Nephron (organoid): ENCODE results near the gene OSBPL7.

Source experiments
- H3K27ac Mint-ChIP-seq, 3 experiments: 2 replicates each; pipeline ENCODE4 v1.8.0; 2020; ENCODE audit warnings: mixed read lengths in 3 of 3, mild to moderate bottlenecking in 2 of 3, moderate library complexity in 1 of 3
- H3K27me3 Mint-ChIP-seq: 2 replicates; pipeline ENCODE4 v1.8.0; 2021; ENCODE audit warnings: low read depth, mild to moderate bottlenecking, moderate library complexity, mixed read lengths
- H3K36me3 Mint-ChIP-seq: 2 replicates; pipeline ENCODE4 v1.8.0; 2020; ENCODE audit warnings: low read depth, mixed read lengths
- H3K4me1 Mint-ChIP-seq: 2 replicates; pipeline ENCODE4 v1.8.0; 2020; ENCODE audit warnings: mixed read lengths
- H3K4me3 Mint-ChIP-seq, 3 experiments: 2 replicates each; pipeline ENCODE4 v1.8.0; 2020; ENCODE audit warnings: mild to moderate bottlenecking in 3 of 3, mixed read lengths in 3 of 3, moderate library complexity in 2 of 3
- H3K9me3 Mint-ChIP-seq: 2 replicates; pipeline ENCODE4 v1.8.0; 2020; ENCODE audit warnings: mixed read lengths
- TF ChIP-seq, protein P1 (sequence below), 3 experiments: fragments of 200-600 bp; sonication (generic); IDR thresholded peaks; one replicate each; pipeline ENCODE4 v1.5.0; 2021; ENCODE audit warnings: antibody characterized with exemption in 3 of 3; ENCODE audit not compliant: unreplicated experiment in 3 of 3

Gene OSBPL7

DNA sequence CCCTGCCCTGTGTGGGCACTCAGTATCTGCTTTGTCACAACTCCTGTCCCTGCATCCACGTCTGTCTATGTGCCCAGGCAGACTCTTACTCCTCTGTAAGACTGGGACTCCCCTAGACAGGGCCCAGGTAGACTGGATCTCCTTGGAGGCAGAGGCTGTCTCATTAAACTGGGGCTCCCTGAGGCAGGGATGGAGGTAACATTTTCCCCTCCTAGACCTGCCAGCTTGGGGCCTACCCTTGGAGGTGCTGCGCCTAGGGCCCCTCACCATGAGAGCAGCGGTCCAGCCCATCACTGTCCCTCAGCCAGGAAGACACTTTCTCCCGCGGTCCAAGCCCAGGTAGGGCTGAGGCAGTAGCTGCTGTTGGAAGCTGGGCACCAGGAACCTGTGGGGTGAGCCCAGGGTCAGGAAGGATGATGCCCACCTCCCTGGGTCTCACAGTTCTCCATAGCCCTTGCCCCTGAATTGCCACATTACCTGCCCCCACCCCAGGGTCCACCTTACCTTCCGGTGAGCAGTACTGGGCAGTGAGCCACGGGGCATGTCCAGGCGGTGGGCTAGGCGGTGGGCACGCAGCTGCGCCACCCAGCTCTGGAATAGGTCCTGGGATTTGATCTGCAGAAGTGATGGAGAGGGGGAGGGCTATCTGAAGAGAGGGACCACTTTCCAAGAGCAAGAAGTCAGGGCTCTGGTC, 3.4 kb downstream of the OSBPL7 start:
- Mint-ChIP-seq H3K36me3 (peaks cover 8% of the 10 kb centered on the region), H3K4me3 (no peak overlapping the region), H3K27me3 (no peaks in the 10 kb centered on the region), H3K27ac (no peak overlapping the region), H3K4me1 (peaks cover 22% of the 10 kb centered on the region), H3K9me3 (no peaks in the 10 kb centered on the region)
- TF ChIP-seq, protein P1, sequence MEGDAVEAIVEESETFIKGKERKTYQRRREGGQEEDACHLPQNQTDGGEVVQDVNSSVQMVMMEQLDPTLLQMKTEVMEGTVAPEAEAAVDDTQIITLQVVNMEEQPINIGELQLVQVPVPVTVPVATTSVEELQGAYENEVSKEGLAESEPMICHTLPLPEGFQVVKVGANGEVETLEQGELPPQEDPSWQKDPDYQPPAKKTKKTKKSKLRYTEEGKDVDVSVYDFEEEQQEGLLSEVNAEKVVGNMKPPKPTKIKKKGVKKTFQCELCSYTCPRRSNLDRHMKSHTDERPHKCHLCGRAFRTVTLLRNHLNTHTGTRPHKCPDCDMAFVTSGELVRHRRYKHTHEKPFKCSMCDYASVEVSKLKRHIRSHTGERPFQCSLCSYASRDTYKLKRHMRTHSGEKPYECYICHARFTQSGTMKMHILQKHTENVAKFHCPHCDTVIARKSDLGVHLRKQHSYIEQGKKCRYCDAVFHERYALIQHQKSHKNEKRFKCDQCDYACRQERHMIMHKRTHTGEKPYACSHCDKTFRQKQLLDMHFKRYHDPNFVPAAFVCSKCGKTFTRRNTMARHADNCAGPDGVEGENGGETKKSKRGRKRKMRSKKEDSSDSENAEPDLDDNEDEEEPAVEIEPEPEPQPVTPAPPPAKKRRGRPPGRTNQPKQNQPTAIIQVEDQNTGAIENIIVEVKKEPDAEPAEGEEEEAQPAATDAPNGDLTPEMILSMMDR (IDR thresholded peaks at IDR 0.05; ENCODE audit: unreplicated experiment in 3 of 3) = no peak

DNA sequence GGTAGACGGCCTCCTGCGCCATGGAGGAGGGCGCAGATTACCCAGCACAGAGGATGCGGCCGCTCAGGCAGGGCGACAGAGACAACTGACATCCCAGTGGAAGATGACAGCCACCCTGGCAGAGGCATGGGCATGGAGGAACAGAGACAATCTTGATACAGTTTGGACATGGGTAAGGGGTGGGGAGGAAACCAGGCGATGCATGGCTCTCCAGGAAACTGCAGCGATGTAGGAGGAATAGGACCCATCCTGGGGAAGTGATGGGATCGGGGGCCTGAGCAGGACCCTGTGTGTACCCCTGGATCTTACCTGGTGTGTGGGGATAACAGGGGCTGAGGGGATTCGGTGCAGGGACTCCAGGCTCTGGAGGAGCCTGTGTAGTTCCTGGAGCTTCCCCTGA, 4.6 kb downstream of the OSBPL7 start:
- H3K36me3 Mint-ChIP-seq = peaks cover 16% of the 10 kb centered on the region
- no peaks in the 10 kb centered on the region for H3K27me3 Mint-ChIP-seq
- H3K4me3 Mint-ChIP-seq = peak overlapping the region in 1 of 3 experiments; percentile 15
- peaks cover 15% of the 10 kb centered on the region for H3K4me1 Mint-ChIP-seq
- H3K27ac Mint-ChIP-seq = no peak overlapping the region
- H3K9me3 Mint-ChIP-seq = no peaks in the 10 kb centered on the region
- TF ChIP-seq, protein P1 (IDR thresholded peaks at IDR 0.05; ENCODE audit: unreplicated experiment in 3 of 3) = no peak

DNA sequence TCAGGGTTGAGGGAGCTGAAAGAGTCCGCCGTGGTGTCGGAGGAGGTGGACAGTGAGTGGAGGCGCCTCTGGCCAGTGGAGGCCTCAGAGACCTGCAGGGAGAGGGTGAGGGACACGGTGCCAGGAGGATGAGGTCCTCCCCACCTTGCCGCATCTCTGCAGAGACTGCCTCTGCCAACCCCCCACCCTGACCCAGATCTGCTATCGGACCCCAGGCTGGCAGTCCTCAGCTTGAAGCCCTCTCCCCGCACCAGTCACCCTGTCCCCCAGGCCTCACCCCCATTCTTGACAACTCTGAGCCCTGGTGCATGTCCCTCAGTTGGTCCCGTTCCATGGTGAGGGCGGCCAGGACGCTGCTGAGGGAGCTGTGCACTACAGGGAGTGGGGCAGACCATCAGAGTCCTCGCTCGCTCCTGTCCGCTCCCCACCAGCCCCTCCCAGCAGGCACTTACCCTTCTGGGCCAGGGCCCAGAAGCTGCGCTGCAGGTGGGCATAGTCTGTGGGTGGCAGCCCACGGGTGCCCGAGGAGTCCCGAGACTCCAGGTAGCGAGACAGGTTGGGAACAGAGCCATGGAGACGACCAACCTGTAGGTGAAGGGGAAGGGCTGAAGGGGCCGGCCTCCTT, 5.4 kb downstream of the OSBPL7 start:
- H3K36me3 Mint-ChIP-seq = peaks cover 23% of the 10 kb centered on the region
- no peak overlapping the region for H3K4me3 Mint-ChIP-seq

DNA sequence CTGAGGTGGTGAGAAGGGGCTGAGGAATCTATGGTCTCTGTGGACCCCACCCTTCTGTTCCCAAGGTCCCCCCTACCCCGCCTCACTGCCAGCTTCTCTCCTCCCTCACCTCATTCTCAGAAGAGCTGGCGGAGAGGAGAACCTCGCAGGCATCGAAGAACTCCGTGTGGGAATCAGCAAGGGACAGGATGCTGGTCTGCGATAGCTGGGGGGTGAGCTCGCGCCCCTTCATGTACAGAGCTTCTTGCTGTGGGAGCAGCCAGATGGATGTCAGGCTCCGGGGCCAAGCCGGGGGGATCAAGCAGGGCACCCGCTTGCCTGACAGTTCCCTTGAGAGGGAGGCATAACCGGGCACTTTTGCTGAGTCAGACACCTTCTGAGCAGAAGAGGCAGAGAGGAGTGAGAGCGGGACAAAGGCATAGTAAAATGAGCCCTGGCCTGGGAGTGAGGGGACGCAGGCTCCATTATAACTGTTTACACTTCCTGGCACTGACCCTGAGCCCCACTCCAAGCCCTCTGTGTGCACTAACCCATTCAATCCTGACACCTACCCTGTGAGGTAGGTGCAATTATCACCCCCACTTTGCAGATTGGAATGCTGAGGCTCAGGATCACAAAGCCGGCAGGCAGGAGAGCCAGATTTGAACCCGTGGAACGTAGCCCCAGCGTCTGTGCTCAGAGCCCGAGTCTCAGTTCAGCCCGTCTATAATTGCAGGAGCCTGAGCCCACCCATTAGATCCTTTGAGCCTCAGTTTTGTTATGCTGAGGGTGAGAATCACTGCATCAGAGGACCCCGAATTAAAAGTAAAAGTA, 6.3 kb downstream of the OSBPL7 start:
- Mint-ChIP-seq H3K36me3 (peaks cover 24% of the 10 kb centered on the region), H3K27ac (no peak overlapping the region), H3K9me3 (no peaks in the 10 kb centered on the region), H3K4me1 (no peaks in the 10 kb centered on the region), H3K4me3 (no peak overlapping the region), H3K27me3 (no peaks in the 10 kb centered on the region)
- TF ChIP-seq, protein P1 (IDR thresholded peaks at IDR 0.05; ENCODE audit: unreplicated experiment in 3 of 3) = no peak

More for the DNA sequence above, 5.4 kb downstream of the OSBPL7 start:
- Mint-ChIP-seq H3K27ac (no peak overlapping the region), H3K4me1 (peaks cover 8% of the 10 kb centered on the region), H3K9me3 (no peaks in the 10 kb centered on the region), H3K27me3 (no peaks in the 10 kb centered on the region)
- TF ChIP-seq, protein P1 (IDR thresholded peaks at IDR 0.05; ENCODE audit: unreplicated experiment in 3 of 3) = no peak

DNA sequence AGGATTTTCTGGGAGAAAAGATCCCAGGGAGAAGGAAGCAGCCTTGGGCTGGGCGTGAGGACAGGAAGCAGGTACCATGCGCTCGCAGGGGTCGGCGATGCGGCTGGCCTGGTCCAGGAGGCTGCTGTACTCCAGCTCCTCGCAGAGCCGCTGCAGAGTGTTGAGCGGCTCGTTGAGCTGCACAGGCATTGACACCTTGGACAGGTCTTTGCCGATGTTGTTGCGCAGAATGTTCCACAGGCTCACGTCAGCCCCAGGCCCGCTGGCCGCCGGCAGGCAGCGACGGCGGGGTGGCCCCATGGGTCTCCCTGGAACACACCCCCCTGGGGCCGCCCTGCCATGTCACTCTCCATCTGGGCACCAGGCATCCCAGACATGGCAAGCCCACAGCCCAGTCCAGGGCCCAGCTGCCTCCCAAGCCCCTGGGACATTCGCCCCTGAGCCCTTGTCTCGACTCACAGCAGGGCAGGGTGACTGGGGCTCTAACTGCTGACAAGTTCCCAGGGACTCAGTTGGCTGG, 8.0 kb downstream of the OSBPL7 start:
- Mint-ChIP-seq H3K36me3 (peaks cover 24% of the 10 kb centered on the region), H3K27ac (no peak overlapping the region), H3K4me1 (no peaks in the 10 kb centered on the region), H3K27me3 (no peaks in the 10 kb centered on the region), H3K9me3 (no peaks in the 10 kb centered on the region), H3K4me3 (no peak overlapping the region)
- TF ChIP-seq, protein P1 (IDR thresholded peaks at IDR 0.05; ENCODE audit: unreplicated experiment in 3 of 3) = no peak
